IgD-negative memory B cell (primary cell): ENCODE data around the gene OSGIN1. TPM values are rescaled to one million over a fixed set of nuclear protein-coding genes. Genes with fewer than 3 reads are reported as not detected.

Experiments used
- H3K27ac Mint-ChIP-seq, 3 donors: one replicate each; pipeline ENCODE4 v1.8.0; 2020 to 2022; ENCODE audit warnings: mild to moderate bottlenecking in 3 of 3, mixed read lengths in 3 of 3, moderate library complexity in 1 of 3
- H3K27me3 Mint-ChIP-seq: one replicate; pipeline ENCODE4 v1.8.0; 2021; ENCODE audit warnings: mixed read lengths
- H3K36me3 Mint-ChIP-seq: one replicate; pipeline ENCODE4 v1.8.0; 2020; ENCODE audit warnings: mild to moderate bottlenecking, mixed read lengths
- H3K4me1 Mint-ChIP-seq, 3 donors: one replicate each; pipeline ENCODE4 v1.8.0; 2020 to 2022; ENCODE audit warnings: mixed read lengths in 3 of 3, mild to moderate bottlenecking in 1 of 3
- H3K4me3 Mint-ChIP-seq, 4 donors: one replicate each; pipeline ENCODE4 v1.8.0; 2020 to 2022; ENCODE audit warnings: mild to moderate bottlenecking in 4 of 4, mixed read lengths in 4 of 4, moderate library complexity in 3 of 4
- H3K9me3 Mint-ChIP-seq, 3 donors: one replicate each; pipeline ENCODE4 v1.8.0; 2020 to 2021; ENCODE audit warnings: mixed read lengths in 3 of 3, mild to moderate bottlenecking in 1 of 3
- polyA plus RNA-seq: library from polyadenylated mRNA; unstranded; fragments of 300-500 nt; fragmentation: Illumina TruSeq; gene quantifications from one replicate; pipeline ENCODE4 v1.2.3, GENCODE V29; 2021

Gene OSGIN1
- polyA plus RNA-seq: 0.46 TPM

GRCh38 chr16:83952940-83953795, at the start of gene OSGIN1:
Gene OSGIN1, plus strand, starts transcription at chr16:83953240. Its CDS starts 4,432 bp downstream, at chr16:83957672.
- peaks cover 2 to 7% (median 6%) of the 10 kb centered on the region in 3 donors for H3K4me1 Mint-ChIP-seq
- H3K36me3 Mint-ChIP-seq: no peaks in the 10 kb centered on the region
- peak within 1 kb of the TSS in 2 of 4 donors; percentile 57 to 67 for H3K4me3 Mint-ChIP-seq
- H3K9me3 Mint-ChIP-seq: no peaks in the 10 kb centered on the region
- H3K27me3 Mint-ChIP-seq: peaks cover 27% of the 10 kb centered on the region
- H3K27ac Mint-ChIP-seq: no peak within 1 kb of the TSS

- no peaks in the 10 kb centered on the region for H3K9me3 Mint-ChIP-seq
- H3K27me3 Mint-ChIP-seq: no peaks in the 10 kb centered on the region
- no peak overlapping the region for H3K4me3 Mint-ChIP-seq
- peaks cover 12 to 19% (median 14%) of the 10 kb centered on the region in 3 donors for H3K4me1 Mint-ChIP-seq
- H3K27ac Mint-ChIP-seq: no peak overlapping the region
- H3K36me3 Mint-ChIP-seq: no peaks in the 10 kb centered on the region
These were observed 49.3 kb upstream of the OSGIN1 start for GRCh38 chr16:83903751-83904150.

GRCh38 chr16:83906683-83907082, 46.4 kb upstream of the OSGIN1 start:
- no peaks in the 10 kb centered on the region for H3K9me3 Mint-ChIP-seq
- no peak overlapping the region for H3K4me3 Mint-ChIP-seq
- H3K36me3 Mint-ChIP-seq: peaks cover 2% of the 10 kb centered on the region
- H3K27ac Mint-ChIP-seq: no peak overlapping the region
- no peaks in the 10 kb centered on the region for H3K27me3 Mint-ChIP-seq
- H3K4me1 Mint-ChIP-seq: peaks cover 2 to 9% (median 6%) of the 10 kb centered on the region in 3 donors

- Mint-ChIP-seq H3K27ac (no peak overlapping the region), H3K36me3 (peaks cover 2% of the 10 kb centered on the region), H3K4me1 (peaks cover 0 to 4% (median 3%) of the 10 kb centered on the region in 3 donors), H3K9me3 (no peaks in the 10 kb centered on the region), H3K4me3 (no peak overlapping the region), H3K27me3 (no peaks in the 10 kb centered on the region)
These were observed 45.9 kb upstream of the OSGIN1 start for GRCh38 chr16:83907111-83907510.

GRCh38 chr16:83907631-83908250, 45.3 kb upstream of the OSGIN1 start:
- Mint-ChIP-seq H3K27me3 (no peaks in the 10 kb centered on the region), H3K36me3 (peaks cover 2% of the 10 kb centered on the region), H3K4me3 (no peak overlapping the region), H3K9me3 (no peaks in the 10 kb centered on the region), H3K27ac (no peak overlapping the region), H3K4me1 (peaks cover 0 to 4% (median 3%) of the 10 kb centered on the region in 3 donors)

- H3K27ac Mint-ChIP-seq: peak overlapping the region in 1 of 3 donors; percentile 7
These were observed 44.2 kb upstream of the OSGIN1 start for GRCh38 chr16:83908798-83909197.

GRCh38 chr16:83911290-83911689, 41.8 kb upstream of the OSGIN1 start:
- Mint-ChIP-seq H3K4me3 (no peak overlapping the region), H3K36me3 (peaks cover 2% of the 10 kb centered on the region), H3K9me3 (peaks cover 0 to 2% (median 0%) of the 10 kb centered on the region in 3 donors), H3K27me3 (no peaks in the 10 kb centered on the region), H3K27ac (no peak overlapping the region), H3K4me1 (peaks cover 0 to 3% (median 0%) of the 10 kb centered on the region in 3 donors)

More at GRCh38 chr16:83908798-83909197, 44.2 kb upstream of the OSGIN1 start:
- no peaks in the 10 kb centered on the region for H3K9me3 Mint-ChIP-seq
- H3K4me3 Mint-ChIP-seq: no peak overlapping the region
- no peaks in the 10 kb centered on the region for H3K27me3 Mint-ChIP-seq
- H3K36me3 Mint-ChIP-seq: peaks cover 2% of the 10 kb centered on the region
- peaks cover 0 to 3% (median 0%) of the 10 kb centered on the region in 3 donors for H3K4me1 Mint-ChIP-seq

- Mint-ChIP-seq H3K4me1 (no peaks in the 10 kb centered on the region), H3K9me3 (peaks cover 0 to 2% (median 0%) of the 10 kb centered on the region in 3 donors), H3K4me3 (no peak overlapping the region), H3K36me3 (peaks cover 4% of the 10 kb centered on the region), H3K27ac (no peak overlapping the region), H3K27me3 (no peaks in the 10 kb centered on the region)
These were observed 40.4 kb upstream of the OSGIN1 start for GRCh38 chr16:83912519-83913244.

- H3K9me3 Mint-ChIP-seq: peaks cover 0 to 2% (median 0%) of the 10 kb centered on the region in 3 donors
- H3K36me3 Mint-ChIP-seq: peaks cover 4% of the 10 kb centered on the region
- H3K4me1 Mint-ChIP-seq: no peaks in the 10 kb centered on the region
- H3K4me3 Mint-ChIP-seq: no peak overlapping the region
- no peaks in the 10 kb centered on the region for H3K27me3 Mint-ChIP-seq
- no peak overlapping the region for H3K27ac Mint-ChIP-seq
These were observed 39.8 kb upstream of the OSGIN1 start for GRCh38 chr16:83913245-83913633.

GRCh38 chr16:83914091-83914710, 38.8 kb upstream of the OSGIN1 start:
- peak overlapping the region in 1 of 3 donors; percentile 67 for H3K27ac Mint-ChIP-seq
- no peak overlapping the region for H3K4me3 Mint-ChIP-seq
- H3K4me1 Mint-ChIP-seq: no peaks in the 10 kb centered on the region
- H3K9me3 Mint-ChIP-seq: peaks cover 0 to 2% (median 0%) of the 10 kb centered on the region in 3 donors
- H3K36me3 Mint-ChIP-seq: peaks cover 6% of the 10 kb centered on the region
- no peaks in the 10 kb centered on the region for H3K27me3 Mint-ChIP-seq

GRCh38 chr16:83915081-83915480, 38.0 kb upstream of the OSGIN1 start:
- peaks cover 0 to 2% (median 0%) of the 10 kb centered on the region in 3 donors for H3K9me3 Mint-ChIP-seq
- peaks cover 11% of the 10 kb centered on the region for H3K36me3 Mint-ChIP-seq
- no peak overlapping the region for H3K27ac Mint-ChIP-seq
- no peak overlapping the region for H3K4me3 Mint-ChIP-seq
- no peaks in the 10 kb centered on the region for H3K27me3 Mint-ChIP-seq
- no peaks in the 10 kb centered on the region for H3K4me1 Mint-ChIP-seq

GRCh38 chr16:83915491-83915890, 37.5 kb upstream of the OSGIN1 start:
- Mint-ChIP-seq H3K36me3 (peaks cover 13% of the 10 kb centered on the region), H3K27me3 (no peaks in the 10 kb centered on the region), H3K4me1 (no peaks in the 10 kb centered on the region), H3K4me3 (no peak overlapping the region), H3K27ac (no peak overlapping the region), H3K9me3 (peaks cover 0 to 2% (median 0%) of the 10 kb centered on the region in 3 donors)

- Mint-ChIP-seq H3K9me3 (peaks cover 0 to 2% (median 0%) of the 10 kb centered on the region in 3 donors), H3K27me3 (no peaks in the 10 kb centered on the region), H3K4me3 (no peak overlapping the region), H3K36me3 (peaks cover 16% of the 10 kb centered on the region), H3K27ac (no peak overlapping the region), H3K4me1 (no peaks in the 10 kb centered on the region)
These were observed 35.6 kb upstream of the OSGIN1 start for GRCh38 chr16:83917152-83918120.
